NB4 (cell line): Measurements from ENCODE around the gene BST1.

ENCODE experiments used
- MAX ChIP-seq: IDR thresholded peaks from 2 replicates; pipeline ENCODE4 v1.6.1; 2011; ENCODE audit warnings: low read depth, low read length
- MYC ChIP-seq: IDR thresholded peaks from 2 replicates; pipeline ENCODE4 v1.6.1; 2011; ENCODE audit warnings: low read depth, low read length
- POLR2A ChIP-seq: IDR thresholded peaks from 2 replicates; pipeline ENCODE4 v1.6.1; 2011; ENCODE audit warnings: mild to moderate bottlenecking; ENCODE audit not compliant: insufficient read length; ENCODE audit errors: extremely low read depth
- TF ChIP-seq, protein P1 (sequence below): IDR thresholded peaks from one replicate; pipeline ENCODE4 v1.5.1; 2012; ENCODE audit warnings: low read depth, low read length

DNA sequence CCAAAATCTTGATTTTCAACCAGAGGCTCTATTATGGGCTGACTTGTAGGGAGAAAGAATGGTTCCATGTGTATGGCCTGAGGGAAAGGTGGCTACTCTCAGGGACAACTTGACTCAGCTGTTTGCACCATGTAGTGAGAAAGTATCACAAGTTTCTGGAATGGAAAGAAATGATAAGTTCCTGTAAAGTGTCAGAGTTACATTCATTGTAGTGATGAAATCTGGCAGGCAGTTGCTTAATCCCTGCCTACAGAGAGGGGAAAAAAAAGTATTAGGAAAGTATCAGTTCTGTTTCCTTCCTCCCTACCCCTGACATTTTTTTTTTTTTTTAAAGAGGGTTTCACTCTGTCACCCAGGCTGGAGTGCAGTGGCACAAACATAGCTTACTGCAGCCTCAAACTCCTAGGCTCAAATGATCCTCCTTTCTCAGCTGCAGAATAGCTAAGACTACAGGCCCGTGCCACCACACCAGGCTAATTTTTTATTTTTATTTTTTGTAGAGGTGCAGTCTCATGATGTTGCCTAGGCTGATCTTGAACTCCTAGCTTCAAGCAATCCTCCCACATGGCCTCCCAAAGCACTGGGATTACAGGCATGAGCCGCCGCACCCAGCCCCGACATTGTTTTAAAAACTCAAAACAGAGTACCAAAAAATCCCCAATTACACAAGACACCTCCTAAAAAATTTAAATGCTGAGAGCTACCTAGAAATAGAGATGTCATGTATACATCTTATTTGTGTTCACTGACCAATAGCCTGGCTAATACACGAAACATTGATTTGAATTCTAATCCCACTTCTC is 42.9 kb upstream of the BST1 start:
- TF ChIP-seq, protein P1, sequence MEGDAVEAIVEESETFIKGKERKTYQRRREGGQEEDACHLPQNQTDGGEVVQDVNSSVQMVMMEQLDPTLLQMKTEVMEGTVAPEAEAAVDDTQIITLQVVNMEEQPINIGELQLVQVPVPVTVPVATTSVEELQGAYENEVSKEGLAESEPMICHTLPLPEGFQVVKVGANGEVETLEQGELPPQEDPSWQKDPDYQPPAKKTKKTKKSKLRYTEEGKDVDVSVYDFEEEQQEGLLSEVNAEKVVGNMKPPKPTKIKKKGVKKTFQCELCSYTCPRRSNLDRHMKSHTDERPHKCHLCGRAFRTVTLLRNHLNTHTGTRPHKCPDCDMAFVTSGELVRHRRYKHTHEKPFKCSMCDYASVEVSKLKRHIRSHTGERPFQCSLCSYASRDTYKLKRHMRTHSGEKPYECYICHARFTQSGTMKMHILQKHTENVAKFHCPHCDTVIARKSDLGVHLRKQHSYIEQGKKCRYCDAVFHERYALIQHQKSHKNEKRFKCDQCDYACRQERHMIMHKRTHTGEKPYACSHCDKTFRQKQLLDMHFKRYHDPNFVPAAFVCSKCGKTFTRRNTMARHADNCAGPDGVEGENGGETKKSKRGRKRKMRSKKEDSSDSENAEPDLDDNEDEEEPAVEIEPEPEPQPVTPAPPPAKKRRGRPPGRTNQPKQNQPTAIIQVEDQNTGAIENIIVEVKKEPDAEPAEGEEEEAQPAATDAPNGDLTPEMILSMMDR = no peak
- TF ChIP-seq POLR2A = no peak
- TF ChIP-seq MAX = no peak
- TF ChIP-seq MYC = peak; percentile 69
